K562 (cell line): ENCODE results near the gene ANK2. TPM values are rescaled to one million over a fixed set of nuclear protein-coding genes. Genes with fewer than 3 reads are reported as not detected.

Experiments
- ATAC-seq: fragments of 200-7000 bp; cut with Tn5 transposase; 3 replicates; pipeline ENCODE4 v1.9.1; 2020; ENCODE audit warnings: moderate library complexity
- BruUV-seq: library from RNA; stranded (reverse); fragments of 400-500 nt; replicated peaks from 2 replicates; lab custom pipeline; 2021; lab: Mats Ljungman, UMichigan
- CTCF ChIA-PET: fragments of 300-600 bp; formaldehyde crosslinking; extraction: SDS; loops from one replicate; lab custom pipeline; 2021; ENCODE audit warnings: low intra/inter-chr PET ratio; lab: Yijun Ruan, JAX
- POLR2A ChIA-PET: fragments of 300-600, 350-650 bp; sonication (Branson Sonifier 250); formaldehyde crosslinking; extraction: SDS; loops from one replicate; lab custom pipeline; 2021; ENCODE audit warnings: antibody characterized with exemption, inconsistent platforms; lab: Yijun Ruan, JAX
- DNase-seq, 4 experiments: peaks; one replicate each; pipeline versions ENCODE4 v3.0.0 to v3.0.0-alpha.2; 2011 to 2018; ENCODE audit warnings: low spot score in 3 of 4, mixed read lengths in 3 of 4; ENCODE audit errors: extremely low read depth in 1 of 4
- FAIRE-seq: peaks from 2 replicates; lab custom pipeline; 2011; peaks lifted over from hg19 to GRCh38; lab: Jason Lieb, UNC
- H2AFZ ChIP-seq: 2 replicates; pipeline ENCODE4 v1.6.0; 2011; ENCODE audit warnings: low read depth, low read length, control low read depth, inconsistent platforms
- H3K27ac ChIP-seq: fragments of 200-600 bp; 3 replicates; pipeline ENCODE4 v1.8.0; 2011; ENCODE audit warnings: low read depth, mild to moderate bottlenecking, control low read depth, inconsistent platforms, low read length, moderate library complexity, mixed read lengths; ENCODE audit errors: extremely low read depth
- H3K27me3 ChIP-seq, 2 experiments: fragments of 300-600 bp in 1 of 2; 2 replicates in 1 of 2; 3 replicates in 1 of 2; pipeline versions ENCODE4 v1.6.0 to v1.8.0; 2011; ENCODE audit warnings: inconsistent platforms in 2 of 2, low read length in 2 of 2, mild to moderate bottlenecking in 1 of 2, mixed read lengths in 1 of 2, moderate library complexity in 1 of 2; ENCODE audit not compliant: control insufficient read depth in 2 of 2, insufficient read depth in 2 of 2
- H3K36me3 ChIP-seq: fragments of 300-600 bp; 3 replicates; pipeline ENCODE4 v1.8.0; 2011; ENCODE audit warnings: mild to moderate bottlenecking, low read length, inconsistent platforms; ENCODE audit not compliant: control insufficient read depth, insufficient read depth
- H3K4me1 ChIP-seq, 2 experiments: fragments of 200-600 bp in 1 of 2; replicated peaks in 1 of 2; 2 replicates in 1 of 2; 3 replicates in 1 of 2; pipeline versions ENCODE4 v1.5.1 to v1.8.0; 2011; ENCODE audit warnings: inconsistent platforms in 2 of 2, low read length in 2 of 2, mild to moderate bottlenecking in 1 of 2, mixed read lengths in 1 of 2, moderate library complexity in 1 of 2; ENCODE audit not compliant: control insufficient read depth in 2 of 2, insufficient read depth in 2 of 2
- H3K4me2 ChIP-seq: 2 replicates; pipeline ENCODE4 v1.6.1; 2011; ENCODE audit warnings: low read length, control low read depth, inconsistent platforms, mixed read lengths; ENCODE audit not compliant: insufficient read depth
- H3K4me3 ChIP-seq: fragments of 200-600 bp; sonication (generic), shearing (Covaris generic); 2 replicates; pipeline ENCODE4 v1.5.1; 2016; ENCODE audit warnings: control low read depth, inconsistent platforms
- H3K79me2 ChIP-seq: fragments of 200-600 bp; 3 replicates; pipeline ENCODE4 v1.8.0; 2011; ENCODE audit warnings: low read length, inconsistent platforms; ENCODE audit not compliant: control insufficient read depth, insufficient read depth
- H3K9ac ChIP-seq, 2 experiments: 2 replicates each; pipeline versions ENCODE4 v1.6.0 to v1.6.1; 2011; ENCODE audit warnings: low read depth in 2 of 2, low read length in 2 of 2, control low read depth in 1 of 2, inconsistent platforms in 1 of 2, mild to moderate bottlenecking in 1 of 2, mixed read lengths in 1 of 2; ENCODE audit not compliant: insufficient read depth in 1 of 2
- H3K9me1 ChIP-seq: one replicate; pipeline ENCODE4 v1.6.0; 2011; ENCODE audit warnings: inconsistent platforms, mild to moderate bottlenecking, low read length, moderate library complexity; ENCODE audit not compliant: control insufficient read depth, insufficient read depth
- H3K9me3 ChIP-seq: replicated peaks from 2 replicates; pipeline ENCODE4 v1.5.1; 2011; ENCODE audit warnings: low read depth, low read length, inconsistent platforms; ENCODE audit not compliant: control insufficient read depth, insufficient read depth
- H4K20me1 ChIP-seq: replicated peaks from 2 replicates; pipeline ENCODE4 v1.6.1; 2011; ENCODE audit warnings: low read length, inconsistent platforms, mixed read lengths; ENCODE audit not compliant: control insufficient read depth, insufficient read depth
- BCL6 ChIP-seq: fragments of 250-450 bp; sonication (Bioruptor Pico); IDR thresholded peaks from 2 replicates; pipeline ENCODE4 v1.4.0; 2020
- DEAF1 ChIP-seq: fragments of 450-650 bp; formaldehyde crosslinking; IDR thresholded peaks from 2 replicates; pipeline ENCODE4 v1.4.0; 2020; ENCODE audit warnings: mild to moderate bottlenecking, moderate library complexity
- MCM2 ChIP-seq: fragments of 450-650 bp; IDR thresholded peaks from 2 replicates; pipeline ENCODE4 v1.6.1; 2017; ENCODE audit warnings: low read depth, mild to moderate bottlenecking
- RBM34 ChIP-seq: fragments of 200-400 bp; formaldehyde crosslinking; IDR thresholded peaks from 2 replicates; pipeline ENCODE4 v1.6.1; 2018; ENCODE audit warnings: low read length, borderline replicate concordance; ENCODE audit not compliant: insufficient read depth
- TCF7L2 ChIP-seq: fragments of 150-350 bp; IDR thresholded peaks from 2 replicates; pipeline ENCODE4 v1.6.1; 2016; ENCODE audit warnings: low read depth, mild to moderate bottlenecking, low read length, moderate library complexity
- ZC3H4 ChIP-seq: sonication (generic); formaldehyde crosslinking; IDR thresholded peaks from 2 replicates; pipeline ENCODE4 v1.9.0; 2021; ENCODE audit warnings: missing genetic modification reagents, borderline replicate concordance
- ZNF175 ChIP-seq: fragments of 200-800 bp; sonication (Bioruptor generic); IDR thresholded peaks from 2 replicates; pipeline ENCODE4 v1.6.1; 2016; ENCODE audit warnings: low read depth, mild to moderate bottlenecking, missing genetic modification characterization, missing compliant biosample characterization
- ZNF263 ChIP-seq: sonication (generic); formaldehyde crosslinking; IDR thresholded peaks from 2 replicates; pipeline ENCODE4 v1.8.0; 2022; ENCODE audit warnings: mild to moderate bottlenecking, missing genetic modification reagents, borderline replicate concordance
- ZNF57 ChIP-seq: fragments of 450-650 bp; formaldehyde crosslinking; IDR thresholded peaks from 2 replicates; pipeline ENCODE4 v1.4.0; 2020; ENCODE audit warnings: mild to moderate bottlenecking, moderate library complexity
- WGBS: fragments of 100-300 bp; shearing (Covaris generic); methylation state at CpG from one replicate; pipeline ENCODE4 v1.1.6; 2016; ENCODE audit warnings: low coverage, mixed read lengths; ENCODE audit not compliant: insufficient coverage; ENCODE audit errors: missing lambda C conversion rate; 5-methylcytosine and 5-hydroxymethylcytosine counted together
- in situ Hi-C: fragments of 300-500 bp; cut with MboI; formaldehyde crosslinking; loops from 4 replicates; pipeline ENCODE4 v1.15.0; 2018; ENCODE audit warnings: inconsistent platforms, mixed read lengths
- intact Hi-C: fragments of 100-400 bp; cut with micrococcal nuclease; formaldehyde crosslinking; loops from 2 replicates; pipeline ENCODE4 v1.14.2; 2022
- polyA plus RNA-seq, 8 experiments: library from polyadenylated mRNA; depleted of rRNA in 4 of 8; stranded (reverse) in 5 of 8; unstranded in 3 of 8; fragments of >200 nt; fragmentation: Nextera tagmentation in 2 of 8; fragmentation: Illumina TruSeq in 1 of 8; extraction: Ambion mirVana in 2 of 8; extraction: Trizol in 1 of 8; gene quantifications; 2 replicates each; pipeline versions ENCODE4 v1.2.1 to v1.2.3, GENCODE V29; 2011 to 2014; ENCODE audit warnings: inconsistent platforms in 1 of 8, missing spikeins in 1 of 8
- total RNA-seq, 7 experiments: library from RNA; depleted of rRNA in 6 of 7; stranded (reverse); fragments of >200 nt in 6 of 7; fragmentation: Illumina TruSeq in 2 of 7; extraction: Trizol in 2 of 7; gene quantifications; 2 replicates each; pipeline versions ENCODE4 v1.2.1 to v1.2.3, GENCODE V29; 2011 to 2021; ENCODE audit warnings: low replicate concordance in 1 of 7

Gene ANK2
- total and polyA plus RNA-seq, 9 of the 15 experiments (the other 6 are each of a cell fraction or from before 2014, with no cell fraction given), result 0.07 to 0.24 TPM; not detected in 7

GRCh38 chr4:113153529-113154101 lies 104.2 kb downstream of the ANK2 start:
- BruUV-seq, result no TSS peak
- no peak overlapping the region for H3K4me2 ChIP-seq
- in situ Hi-C loops (no loop called here), intact Hi-C loops (no loop called here)
- ChIA-PET POLR2A (no interaction called here), CTCF (no interaction called here)
- TF ChIP-seq DEAF1 (CRISPR knock-in tag), result no peak
- no peak for TF ChIP-seq ZNF57
- no peak for TF ChIP-seq TCF7L2
- TF ChIP-seq MCM2, result no peak
- TF ChIP-seq ZNF263, result no peak
- no peak for TF ChIP-seq BCL6 (CRISPR knock-in tag)
- no peak for TF ChIP-seq ZNF175 (CRISPR knock-in tag)
- no peak for TF ChIP-seq RBM34
- TF ChIP-seq ZC3H4, result no peak
- H3K4me3 ChIP-seq, result no peak overlapping the region
- H3K27me3 ChIP-seq, result no peaks in the 10 kb centered on the region
- no peak overlapping the region for H3K9ac ChIP-seq
- H3K4me1 ChIP-seq, result no peaks in the 10 kb centered on the region
- ATAC-seq (no peak), FAIRE-seq (no peak), DNase-seq (no peak)
- H4K20me1 ChIP-seq, result no peaks in the 10 kb centered on the region
- WGBS, result 0% methylated on average over 2 of the region's 2 CpGs
- no peaks in the 10 kb centered on the region for H3K36me3 ChIP-seq
- H3K9me1 ChIP-seq, result no peaks in the 10 kb centered on the region
- H3K9me3 ChIP-seq, result no peaks in the 10 kb centered on the region
- H3K79me2 ChIP-seq, result no peaks in the 10 kb centered on the region
- no peak overlapping the region for H3K27ac ChIP-seq
- H2AFZ ChIP-seq, result no peak overlapping the region
